B cell (primary cell): ENCODE data around the gene HNRNPF. TPM values are rescaled to one million over a fixed set of nuclear protein-coding genes. Genes with fewer than 3 reads are reported as not detected.
"Not testable (repeated sequence)": the region's sequence is repeated elsewhere in the genome, so short reads cannot be mapped to it uniquely, and the experiment has no call there.

ENCODE experiments used
- ATAC-seq: fragments of 200-7000 bp; cut with Tn5 transposase; one replicate; pipeline ENCODE4 v1.10.0; 2021; ENCODE audit warnings: low read depth, mild to moderate bottlenecking, moderate number of reproducible peaks, moderate library complexity
- CTCF ChIA-PET: fragments of 350-600 bp; sonication (Branson Sonifier 250); formaldehyde crosslinking; loops from one replicate; lab custom pipeline; 2021; ENCODE audit warnings: antibody characterized with exemption, inconsistent platforms; lab: Charles Lee
- POLR2A ChIA-PET: fragments of 350-600 bp; sonication (Branson Sonifier 250); formaldehyde crosslinking; loops from one replicate; lab custom pipeline; 2021; ENCODE audit warnings: antibody characterized with exemption; lab: Charles Lee
- DNase-seq: peaks from one replicate; pipeline ENCODE4 v3.0.0; 2013
- H2AFZ ChIP-seq: 2 replicates; pipeline ENCODE4 v1.6.1; 2012; ENCODE audit warnings: mild to moderate bottlenecking, low read depth, low read length; ENCODE audit not compliant: insufficient read depth, poor library complexity, severe bottlenecking
- H3K27ac ChIP-seq, 2 donors: 1 replicate in 1 of 2; 2 replicates in 1 of 2; pipeline ENCODE4 v1.5.1; 2012 to 2013; ENCODE audit warnings: low read length in 2 of 2, mild to moderate bottlenecking in 2 of 2, moderate library complexity in 1 of 2
- H3K27me3 ChIP-seq, 4 experiments: fragments of 200-600 bp in 1 of 4; sonication (generic) in 1 of 4; replicated peaks in 1 of 4; 1 replicate in 2 of 4; 2 replicates in 2 of 4; pipeline versions ENCODE4 v1.6.1 to v1.7.0; 2013 to 2016; ENCODE audit warnings: low read length in 3 of 4, mild to moderate bottlenecking in 2 of 4, mixed read lengths in 1 of 4, moderate library complexity in 1 of 4; ENCODE audit not compliant: insufficient read depth in 4 of 4, control insufficient read depth in 3 of 4; ENCODE audit errors: control extremely low read depth in 1 of 4
- H3K36me3 ChIP-seq, 2 experiments: replicated peaks in 1 of 2; 1 replicate in 1 of 2; 2 replicates in 1 of 2; pipeline versions ENCODE4 v1.6.1 to v1.7.1; 2013; ENCODE audit warnings: low read length in 1 of 2; ENCODE audit not compliant: insufficient read depth in 2 of 2, control insufficient read depth in 1 of 2; ENCODE audit errors: control extremely low read depth in 1 of 2, extremely low read depth in 1 of 2
- H3K4me1 ChIP-seq, 2 donors: fragments of 200-600 bp in 1 of 2; sonication (generic) in 1 of 2; 1 replicate in 1 of 2; 2 replicates in 1 of 2; pipeline versions ENCODE4 v1.5.1 to v1.6.1; 2013 to 2017; ENCODE audit warnings: low read length in 2 of 2; ENCODE audit not compliant: control insufficient read depth in 2 of 2, insufficient read depth in 2 of 2
- H3K4me2 ChIP-seq: replicated peaks from 2 replicates; pipeline ENCODE3; 2012; ENCODE audit warnings: mild to moderate bottlenecking, low read depth, low read length; ENCODE audit not compliant: poor library complexity, severe bottlenecking
- H3K4me3 ChIP-seq, 5 experiments: fragments of 200-600 bp in 1 of 5; sonication (generic) in 1 of 5; 1 replicate in 3 of 5; 2 replicates in 2 of 5; pipeline versions ENCODE4 v1.5.1 to v1.7.0; 2011 to 2016; ENCODE audit warnings: low read length in 4 of 5, mild to moderate bottlenecking in 4 of 5, low read depth in 2 of 5, control low read depth in 1 of 5, moderate library complexity in 1 of 5; ENCODE audit not compliant: insufficient read depth in 1 of 5; ENCODE audit errors: control extremely low read depth in 1 of 5, extremely low read depth in 1 of 5
- H3K79me2 ChIP-seq: fragments of 200-600 bp; sonication (generic); one replicate; pipeline ENCODE4 v1.6.0; 2016; ENCODE audit warnings: low read length; ENCODE audit not compliant: control insufficient read depth, insufficient read depth
- H3K9ac ChIP-seq: fragments of 200-600 bp; sonication (generic); 2 replicates; pipeline ENCODE4 v1.6.1; 2017; ENCODE audit warnings: mild to moderate bottlenecking, low read length, moderate library complexity
- H3K9me3 ChIP-seq, 3 donors: one replicate each; pipeline versions ENCODE4 v1.6.1 to v1.7.1; 2013; ENCODE audit warnings: low read length in 2 of 3; ENCODE audit not compliant: control insufficient read depth in 2 of 3, insufficient read depth in 1 of 3; ENCODE audit errors: control extremely low read depth in 1 of 3
- H4K20me1 ChIP-seq: 2 replicates; pipeline ENCODE4 v1.6.0; 2012; ENCODE audit warnings: mild to moderate bottlenecking, low read length; ENCODE audit not compliant: insufficient read depth, control insufficient read depth, poor library complexity, severe bottlenecking
- H3K27ac Mint-ChIP-seq: one replicate; pipeline ENCODE4 v1.8.0; 2021; ENCODE audit warnings: mixed read lengths
- H3K27me3 Mint-ChIP-seq: one replicate; pipeline ENCODE4 v1.8.0; 2021; ENCODE audit warnings: mixed read lengths
- H3K4me1 Mint-ChIP-seq: one replicate; pipeline ENCODE4 v1.8.0; 2021; ENCODE audit warnings: mixed read lengths
- H3K4me3 Mint-ChIP-seq: one replicate; pipeline ENCODE4 v1.8.0; 2021; ENCODE audit warnings: mixed read lengths
- H3K9me3 Mint-ChIP-seq: one replicate; pipeline ENCODE4 v1.8.0; 2022; ENCODE audit warnings: mixed read lengths; ENCODE audit not compliant: insufficient read depth
- EZH2 ChIP-seq: IDR thresholded peaks from 2 replicates; pipeline ENCODE4 v1.6.1; 2012; ENCODE audit warnings: borderline replicate concordance, low read depth, mild to moderate bottlenecking, moderate library complexity, low read length; ENCODE audit not compliant: insufficient read depth, poor library complexity, severe bottlenecking
- WGBS: methylation state at CpG from one replicate; pipeline ENCODE4 v1.1.5; 2013; ENCODE audit warnings: missing lambda C conversion rate; ENCODE audit not compliant: insufficient coverage; 5-methylcytosine and 5-hydroxymethylcytosine counted together
- intact Hi-C: fragments of 100-400 bp; cut with micrococcal nuclease; formaldehyde crosslinking; loops from one replicate; pipeline ENCODE4 v1.10.0; 2022
- polyA plus RNA-seq: library from polyadenylated mRNA; depleted of rRNA; stranded (reverse); fragments of >200 nt; gene quantifications from 2 replicates; pipeline ENCODE4 v1.2.3, GENCODE V29; 2012
- total RNA-seq, 2 donors: library from RNA; stranded (reverse); fragments of 120-200 nt in 1 of 2; gene quantifications; 1 replicate in 1 of 2; 2 replicates in 1 of 2; pipeline versions ENCODE4 v1.2.3 to v1.2.4, GENCODE V29; 2013 to 2022
- TF ChIP-seq, protein P1 (sequence below): fragments of 200-600 bp; IDR thresholded peaks from one replicate; pipeline ENCODE4 v1.8.0; 2022; ENCODE audit warnings: antibody characterized with exemption, mild to moderate bottlenecking

The HNRNPF gene
- total and polyA plus RNA-seq, 2 donors (not counting 1 experiment from before 2014, with no cell fraction given): 76.7 to 161 TPM

DNA sequence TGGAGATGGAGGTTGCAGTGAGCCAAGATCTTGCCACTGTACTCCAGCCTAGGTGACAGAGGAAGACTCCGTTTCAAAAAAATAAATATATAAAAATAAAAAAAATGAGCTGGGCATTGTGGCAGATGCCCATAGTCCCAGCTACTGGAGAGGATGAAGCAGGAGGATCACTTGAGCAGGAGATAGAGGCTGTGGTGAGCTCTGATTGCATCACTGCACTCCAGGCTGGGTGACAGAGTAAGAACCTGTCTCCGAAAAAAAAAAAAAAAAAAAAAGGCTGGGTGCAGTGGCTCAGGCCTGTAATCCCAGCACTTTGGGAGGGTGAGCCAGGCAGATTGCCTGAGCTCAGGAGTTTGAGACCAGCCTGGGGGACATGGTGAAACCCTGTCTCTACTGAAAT is 39.8 kb upstream of the HNRNPF start:
- no peak overlapping the region for H3K4me3 Mint-ChIP-seq
- H3K4me1 ChIP-seq: peaks cover 25 to 42% of the 10 kb centered on the region in 2 donors
- H3K4me1 Mint-ChIP-seq: peaks cover 25% of the 10 kb centered on the region
- no peaks in the 10 kb centered on the region for H3K27me3 ChIP-seq
- H3K27me3 Mint-ChIP-seq: no peaks in the 10 kb centered on the region
- POLR2A ChIA-PET: interaction anchor here (0.6 to 1.6 kb wide), 2 partner anchors 11 to 889 kb away, joined by 6 to 9 read pairs; partner anchors contain the start of gene ZNF487
- peaks cover 0 to 16% (median 0%) of the 10 kb centered on the region in 3 donors for H3K9me3 ChIP-seq
- no peaks in the 10 kb centered on the region for H4K20me1 ChIP-seq
- TF ChIP-seq EZH2: no peak
- TF ChIP-seq, protein P1, sequence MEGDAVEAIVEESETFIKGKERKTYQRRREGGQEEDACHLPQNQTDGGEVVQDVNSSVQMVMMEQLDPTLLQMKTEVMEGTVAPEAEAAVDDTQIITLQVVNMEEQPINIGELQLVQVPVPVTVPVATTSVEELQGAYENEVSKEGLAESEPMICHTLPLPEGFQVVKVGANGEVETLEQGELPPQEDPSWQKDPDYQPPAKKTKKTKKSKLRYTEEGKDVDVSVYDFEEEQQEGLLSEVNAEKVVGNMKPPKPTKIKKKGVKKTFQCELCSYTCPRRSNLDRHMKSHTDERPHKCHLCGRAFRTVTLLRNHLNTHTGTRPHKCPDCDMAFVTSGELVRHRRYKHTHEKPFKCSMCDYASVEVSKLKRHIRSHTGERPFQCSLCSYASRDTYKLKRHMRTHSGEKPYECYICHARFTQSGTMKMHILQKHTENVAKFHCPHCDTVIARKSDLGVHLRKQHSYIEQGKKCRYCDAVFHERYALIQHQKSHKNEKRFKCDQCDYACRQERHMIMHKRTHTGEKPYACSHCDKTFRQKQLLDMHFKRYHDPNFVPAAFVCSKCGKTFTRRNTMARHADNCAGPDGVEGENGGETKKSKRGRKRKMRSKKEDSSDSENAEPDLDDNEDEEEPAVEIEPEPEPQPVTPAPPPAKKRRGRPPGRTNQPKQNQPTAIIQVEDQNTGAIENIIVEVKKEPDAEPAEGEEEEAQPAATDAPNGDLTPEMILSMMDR: no peak
- H3K4me2 ChIP-seq: no peak overlapping the region
- DNase-seq (no peak), ATAC-seq (no peak)
- WGBS: 50% methylated on average over 1 of the region's 2 CpGs
- no peaks in the 10 kb centered on the region for H3K36me3 ChIP-seq
- H3K9me3 Mint-ChIP-seq: no peaks in the 10 kb centered on the region
- intact Hi-C loops: no loop called here
- peaks cover 41% of the 10 kb centered on the region for H3K79me2 ChIP-seq
- no peak overlapping the region for H3K27ac Mint-ChIP-seq
- CTCF ChIA-PET: interaction anchor here (0.7 to 1.3 kb wide), 3 partner anchors 11 to 28 kb away, joined by 4 to 5 read pairs (median 5); no protein-coding TSS in a partner anchor
- H3K27ac ChIP-seq: no peak overlapping the region
- no peak overlapping the region for H3K4me3 ChIP-seq
- H3K9ac ChIP-seq: no peak overlapping the region
- H2AFZ ChIP-seq: no peak overlapping the region

DNA sequence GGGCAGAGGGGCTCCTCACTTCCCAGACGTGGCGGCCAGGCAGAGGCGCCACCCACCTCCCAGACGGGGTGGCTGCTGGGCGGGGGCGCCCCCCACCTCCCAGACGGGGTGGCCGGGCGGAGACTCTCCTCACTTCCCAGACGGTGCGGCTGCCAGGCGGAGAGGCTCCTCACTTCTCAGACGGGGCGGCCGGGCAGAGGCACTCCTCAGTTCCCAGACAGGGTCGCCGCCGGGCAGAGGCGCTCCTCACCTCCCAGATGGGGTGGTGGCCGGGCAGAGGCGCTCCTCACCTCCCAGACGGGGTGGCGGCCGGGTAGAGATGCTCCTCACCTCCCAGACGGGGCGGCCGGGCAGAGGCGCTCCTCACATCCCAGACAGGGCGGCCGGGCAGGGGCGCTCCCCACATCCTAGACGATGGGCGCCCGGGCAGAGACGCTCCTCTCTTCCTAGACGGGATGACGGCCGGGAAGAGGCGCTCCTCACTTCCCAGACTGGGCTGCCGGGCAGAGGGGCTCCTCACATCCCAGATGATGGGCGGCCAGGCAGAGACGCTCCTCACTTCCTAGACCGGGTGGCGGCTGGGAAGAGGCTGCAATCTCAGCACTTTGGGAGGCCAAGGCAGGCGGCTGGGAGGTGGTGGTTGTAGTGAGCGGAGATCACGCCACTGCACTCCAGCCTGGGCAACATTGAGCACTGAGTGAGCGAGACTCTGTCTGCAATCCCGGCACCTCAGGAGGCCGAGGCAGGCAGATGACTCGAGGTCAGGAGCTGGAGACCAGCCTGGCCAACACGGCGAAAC is 37.4 kb upstream of the HNRNPF start:
- peaks cover 58% of the 10 kb centered on the region for H3K79me2 ChIP-seq
- H3K4me1 ChIP-seq: peaks cover 4 to 20% of the 10 kb centered on the region in 2 donors
- H3K36me3 ChIP-seq, H4K20me1 ChIP-seq, H3K9me3 Mint-ChIP-seq, H3K4me3 Mint-ChIP-seq, H3K27me3 Mint-ChIP-seq, H3K9ac ChIP-seq, H3K27ac ChIP-seq, H2AFZ ChIP-seq, H3K4me1 Mint-ChIP-seq, H3K4me2 ChIP-seq, CTCF ChIA-PET, ATAC-seq, H3K27me3 ChIP-seq, H3K27ac Mint-ChIP-seq, DNase-seq, H3K4me3 ChIP-seq, intact Hi-C loops: not testable (repeated sequence)
- 96% methylated on average over 40 of the region's 53 CpGs for WGBS
- POLR2A ChIA-PET: interaction anchor here (0.6 kb wide), 1 partner anchor 21 kb away, joined by 3 read pairs; no protein-coding TSS in a partner anchor
- peaks cover 0 to 16% (median 0%) of the 10 kb centered on the region in 3 donors for H3K9me3 ChIP-seq
